Suprapubic skin (tissue), 4 donors: Measurements from ENCODE around the gene AXL. TPM values are rescaled to one million over a fixed set of nuclear protein-coding genes. Genes with fewer than 3 reads are reported as not detected.

ENCODE experiments used
- DNase-seq, 2 donors: peaks; one replicate each; pipeline ENCODE4 v3.0.0-alpha.2; 2019; ENCODE audit warnings: low spot score in 2 of 2
- H3K27ac ChIP-seq: fragments of 200-600 bp; sonication (generic); one replicate; pipeline ENCODE4 v1.5.1; 2019
- H3K27me3 ChIP-seq: fragments of 200-600 bp; sonication (generic); one replicate; pipeline ENCODE4 v1.5.1; 2019
- H3K36me3 ChIP-seq: fragments of 200-600 bp; sonication (generic); one replicate; pipeline ENCODE4 v1.5.1; 2019
- H3K4me1 ChIP-seq: fragments of 200-600 bp; sonication (generic); one replicate; pipeline ENCODE4 v1.5.1; 2019
- H3K4me3 ChIP-seq: fragments of 200-600 bp; sonication (generic); one replicate; pipeline ENCODE4 v1.5.1; 2019; ENCODE audit warnings: mild to moderate bottlenecking
- H3K9me3 ChIP-seq: fragments of 200-600 bp; sonication (generic); one replicate; pipeline ENCODE4 v1.5.1; 2019
- CTCF ChIP-seq, 2 donors: fragments of 200-600 bp in 1 of 2; fragments of 450-650 bp in 1 of 2; sonication (generic) in 1 of 2; IDR thresholded peaks; one replicate each; pipeline ENCODE4 v1.5.1; 2016 to 2019; ENCODE audit warnings: antibody characterized with exemption in 2 of 2, mild to moderate bottlenecking in 1 of 2, moderate library complexity in 1 of 2
- EP300 ChIP-seq: sonication (generic); formaldehyde crosslinking; IDR thresholded peaks from one replicate; pipeline ENCODE4 v1.6.1; 2017; ENCODE audit warnings: antibody characterized with exemption
- POLR2A ChIP-seq, 2 donors: fragments of 450-650 bp; IDR thresholded peaks; one replicate each; pipeline ENCODE4 v1.6.1; 2017; ENCODE audit warnings: antibody characterized with exemption in 2 of 2, mild to moderate bottlenecking in 2 of 2, moderate library complexity in 2 of 2
- POLR2AphosphoS5 ChIP-seq, 3 donors: sonication (generic); formaldehyde crosslinking; IDR thresholded peaks; one replicate each; pipeline ENCODE4 v1.6.1; 2017; ENCODE audit warnings: antibody characterized with exemption in 3 of 3
- WGBS: methylation state at CpG from one replicate; pipeline ENCODE4 v1.1.5; 2018; 5-methylcytosine and 5-hydroxymethylcytosine counted together
- total RNA-seq, 4 donors: library from RNA; depleted of rRNA; stranded (reverse); fragments of >200 nt; gene quantifications; one replicate each; pipeline ENCODE4 v1.1.0, GENCODE V29; 2016

Gene AXL
- total RNA-seq, 4 donors from 2014 or later: 18.2 to 35.8 (median 28.3) TPM

GRCh38 chr19:41305927-41306793 lies 87.1 kb downstream of the AXL start:
- H3K4me3 ChIP-seq: no peak overlapping the region
- TF ChIP-seq POLR2AphosphoS5 (IDR thresholded peaks at IDR 0.05) (no peak), POLR2A (IDR thresholded peaks at IDR 0.05) (no peak), CTCF (IDR thresholded peaks at IDR 0.05) (no peak), EP300 (no peak)
- no peaks in the 10 kb centered on the region for H3K9me3 ChIP-seq
- WGBS: 80% methylated on average over 13 of the region's 13 CpGs
- peaks cover 61% of the 10 kb centered on the region for H3K36me3 ChIP-seq
- DNase-seq: no peak
- no peak overlapping the region for H3K27ac ChIP-seq
- peaks cover 38% of the 10 kb centered on the region for H3K4me1 ChIP-seq
- H3K27me3 ChIP-seq: no peaks in the 10 kb centered on the region

DNA sequence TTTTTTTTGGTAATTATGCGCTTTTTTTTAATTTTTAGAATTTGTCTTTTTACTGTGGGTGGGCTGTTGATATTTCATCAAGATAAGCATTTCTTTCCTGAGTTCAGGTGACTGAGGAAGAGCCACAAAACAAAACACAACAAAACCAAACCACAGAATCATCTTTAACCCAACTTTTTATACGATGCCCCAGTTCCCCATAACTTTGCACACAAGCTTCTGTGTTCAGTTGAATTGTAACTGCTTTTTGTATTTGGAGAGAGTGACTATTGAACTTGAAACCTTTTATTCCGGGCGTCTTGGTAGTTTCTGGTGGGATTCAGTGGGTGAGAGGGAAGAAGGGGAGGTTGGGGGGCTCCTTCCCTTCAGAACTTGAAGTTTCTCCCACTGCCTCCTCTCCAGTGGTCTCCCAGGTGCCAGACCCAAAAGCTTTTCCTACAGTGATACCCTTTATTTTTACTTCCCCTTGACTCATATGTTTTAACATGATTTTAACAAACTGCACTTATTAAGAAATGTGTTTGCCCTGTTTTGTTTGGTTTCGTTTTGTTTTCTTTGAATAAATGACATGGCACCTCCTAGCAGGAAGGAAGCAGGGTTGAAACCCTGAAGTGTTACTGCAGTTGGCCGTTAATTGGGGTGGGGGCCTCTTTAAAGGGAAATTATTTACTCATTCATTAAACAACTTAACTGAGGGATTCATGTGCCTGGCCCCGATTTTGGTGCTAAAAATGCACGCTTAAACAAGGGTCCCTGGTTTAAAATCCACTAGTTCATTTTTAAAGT lies 88.3 kb downstream of the AXL start:
- WGBS: 59% methylated on average over 8 of the region's 8 CpGs
- no peak for DNase-seq
- H3K27ac ChIP-seq: peak overlapping the region; percentile 98
- TF ChIP-seq POLR2A (IDR thresholded peaks at IDR 0.05) (no peak), CTCF (IDR thresholded peaks at IDR 0.05) (no peak), POLR2AphosphoS5 (IDR thresholded peaks at IDR 0.05) (no peak), EP300 (no peak)
- H3K4me3 ChIP-seq: no peak overlapping the region
- no peaks in the 10 kb centered on the region for H3K27me3 ChIP-seq
- peaks cover 38% of the 10 kb centered on the region for H3K4me1 ChIP-seq
- peaks cover 50% of the 10 kb centered on the region for H3K36me3 ChIP-seq
- H3K9me3 ChIP-seq: no peaks in the 10 kb centered on the region

GRCh38 chr19:41307954-41308449 lies 89.0 kb downstream of the AXL start:
- H3K36me3 ChIP-seq: peaks cover 49% of the 10 kb centered on the region
- H3K4me1 ChIP-seq: peaks cover 40% of the 10 kb centered on the region
- TF ChIP-seq CTCF (IDR thresholded peaks at IDR 0.05): no peak
- no peak for TF ChIP-seq EP300
- no peak for TF ChIP-seq POLR2A (IDR thresholded peaks at IDR 0.05)
- TF ChIP-seq POLR2AphosphoS5 (IDR thresholded peaks at IDR 0.05): no peak
- no peaks in the 10 kb centered on the region for H3K27me3 ChIP-seq
- no peak for DNase-seq
- no peaks in the 10 kb centered on the region for H3K9me3 ChIP-seq
- peak overlapping the region; percentile 98 for H3K27ac ChIP-seq
- H3K4me3 ChIP-seq: no peak overlapping the region
- WGBS: 34% methylated on average over 3 of the region's 4 CpGs

DNA sequence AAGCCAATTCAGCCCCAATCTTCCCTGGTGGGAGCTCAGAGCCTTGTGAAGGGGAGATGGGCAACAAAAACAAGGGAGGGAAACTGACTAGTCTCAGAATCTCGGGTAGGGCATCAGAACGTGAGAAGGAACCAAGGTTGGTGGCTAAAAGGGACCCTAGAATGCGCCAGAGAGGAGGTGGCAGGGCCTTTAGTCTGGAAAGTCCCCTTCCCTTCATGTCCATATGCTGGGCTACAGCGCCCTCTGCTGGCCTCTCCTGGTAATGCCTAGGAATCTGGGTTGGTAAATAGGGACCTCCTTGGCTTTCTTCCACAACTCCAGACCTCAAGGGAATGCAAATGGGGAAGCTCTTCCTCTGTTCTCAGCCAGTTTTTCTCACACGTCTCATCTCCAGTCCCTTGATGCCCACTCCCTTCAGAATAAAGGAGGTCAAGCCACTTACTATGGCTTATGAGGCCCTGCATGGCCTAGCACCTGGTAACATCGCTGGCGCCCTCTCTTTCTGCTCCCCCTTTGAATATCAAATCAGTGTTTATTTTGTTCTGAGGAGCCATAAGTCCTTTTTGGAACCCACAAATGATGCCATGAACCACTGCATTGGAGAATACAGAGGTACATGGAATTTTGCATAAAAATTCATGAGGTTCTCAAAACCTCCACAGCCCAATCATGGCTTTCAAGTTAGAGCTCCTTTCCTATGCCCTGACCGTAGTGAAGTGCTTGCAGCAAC lies 89.6 kb downstream of the AXL start:
- TF ChIP-seq POLR2A (IDR thresholded peaks at IDR 0.05): no peak
- peak in 2 of 3 donors; percentile 35 to 76 for TF ChIP-seq POLR2AphosphoS5 (IDR thresholded peaks at IDR 0.05)
- peak; percentile 91 to 98 for TF ChIP-seq CTCF (IDR thresholded peaks at IDR 0.05)
- no peak for TF ChIP-seq EP300
- Histone ChIP-seq H3K36me3 (peaks cover 48% of the 10 kb centered on the region), H3K9me3 (no peaks in the 10 kb centered on the region), H3K27ac (peak overlapping the region; percentile 98), H3K27me3 (no peaks in the 10 kb centered on the region), H3K4me3 (peak overlapping the region; percentile 85), H3K4me1 (peaks cover 42% of the 10 kb centered on the region)
- peak; percentile 96 to 97 for DNase-seq
- 16% methylated on average over 8 of the region's 8 CpGs for WGBS
